GM12878 (cell line): Measurements from ENCODE around the gene SLC16A10. TPM values are rescaled to one million over a fixed set of nuclear protein-coding genes. Genes with fewer than 3 reads are reported as not detected.

Experiments
- BMI1 ChIP-seq: fragments of 450-650 bp; IDR thresholded peaks from 2 replicates; pipeline ENCODE4 v1.6.1; 2016; ENCODE audit warnings: mild to moderate bottlenecking, moderate library complexity, borderline replicate concordance
- CREM ChIP-seq: IDR thresholded peaks from 2 replicates; pipeline ENCODE4 v1.6.1; 2014; ENCODE audit warnings: antibody characterized with exemption, low read depth
- IKZF1 ChIP-seq: fragments of 450-650 bp; conservative IDR thresholded peaks from 2 replicates; pipeline ENCODE4 v1.6.1; 2017; ENCODE audit warnings: antibody characterized with exemption, mild to moderate bottlenecking
- KLF5 ChIP-seq: fragments of 450-650 bp; IDR thresholded peaks from 2 replicates; pipeline ENCODE4 v1.6.1; 2014; ENCODE audit warnings: mild to moderate bottlenecking; ENCODE audit not compliant: partially characterized antibody
- NFYA ChIP-seq: IDR thresholded peaks from 2 replicates; pipeline ENCODE4 v1.6.1; 2011; ENCODE audit warnings: low read depth, mild to moderate bottlenecking, low read length, improper control_type of control experiment, borderline replicate concordance
- polyA plus RNA-seq, 11 experiments: library from polyadenylated mRNA; depleted of rRNA in 4 of 11; unstranded in 6 of 11; stranded (reverse) in 5 of 11; fragments of >200 nt; fragmentation: Nextera tagmentation in 4 of 11; fragmentation: Illumina TruSeq in 1 of 11; extraction: Ambion mirVana in 4 of 11; extraction: Trizol in 1 of 11; gene quantifications; 1 replicate in 1 of 11; 2 replicates in 10 of 11; pipeline versions ENCODE4 v1.2.1 to v1.2.3, GENCODE V29; 2011 to 2016; ENCODE audit warnings: inconsistent platforms in 2 of 11, missing spikeins in 2 of 11, low read depth in 1 of 11
- total RNA-seq, 4 experiments: library from RNA; depleted of rRNA in 3 of 4; stranded (reverse); fragments of >200 nt in 3 of 4; fragmentation: Illumina TruSeq in 1 of 4; extraction: Trizol in 1 of 4; gene quantifications; 2 replicates each; pipeline versions ENCODE4 v1.2.1 to v1.2.3, GENCODE V29; 2013 to 2021
- TF ChIP-seq, protein P1 (sequence below): fragments of 450-650 bp; IDR thresholded peaks from 2 replicates; pipeline ENCODE4 v1.6.1; 2017; ENCODE audit warnings: low read depth, mild to moderate bottlenecking, moderate library complexity
- TF ChIP-seq, protein P2 (sequence below): IDR thresholded peaks from 2 replicates; pipeline ENCODE4 v1.6.1; 2012; ENCODE audit warnings: improper control_type of control experiment, low read depth, low read length; ENCODE audit not compliant: insufficient replicate concordance
- TF ChIP-seq, protein P3 (sequence below): fragments of 450-650 bp; conservative IDR thresholded peaks from 2 replicates; pipeline ENCODE4 v1.6.1; 2017; ENCODE audit warnings: mild to moderate bottlenecking, moderate library complexity

The SLC16A10 gene
- total and polyA plus RNA-seq, 10 of the 15 experiments (the other 5 are each of a cell fraction or from before 2014, with no cell fraction given) = 2.3 to 19.0 (median 8.0) TPM

DNA sequence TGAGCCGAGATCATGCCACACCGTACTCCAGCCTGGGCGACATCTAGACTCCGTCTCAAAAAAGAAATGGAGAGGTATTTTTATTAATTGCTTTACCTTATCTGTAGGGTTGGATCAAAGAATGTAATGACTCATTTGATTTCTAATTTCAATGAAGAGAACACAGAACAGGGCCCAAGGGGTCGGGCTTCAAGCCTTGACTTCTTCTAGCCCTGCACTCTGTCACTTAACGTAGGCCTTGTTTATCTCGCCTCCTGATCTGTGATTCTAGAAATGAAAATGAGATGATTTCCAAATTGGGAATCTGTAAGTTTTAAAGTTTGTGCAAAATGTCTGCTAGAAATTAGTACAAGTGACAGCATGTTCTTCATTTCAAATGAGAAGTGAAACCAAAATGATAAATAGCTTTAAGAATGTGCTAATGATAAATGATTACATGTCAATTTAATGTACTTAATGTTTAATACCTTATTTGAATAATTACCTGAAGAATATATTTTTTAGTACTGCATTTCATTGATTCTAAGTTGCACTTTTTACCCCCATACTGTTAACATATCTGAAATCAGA is 180.5 kb downstream of the SLC16A10 start (continued):
- TF ChIP-seq, protein P1, sequence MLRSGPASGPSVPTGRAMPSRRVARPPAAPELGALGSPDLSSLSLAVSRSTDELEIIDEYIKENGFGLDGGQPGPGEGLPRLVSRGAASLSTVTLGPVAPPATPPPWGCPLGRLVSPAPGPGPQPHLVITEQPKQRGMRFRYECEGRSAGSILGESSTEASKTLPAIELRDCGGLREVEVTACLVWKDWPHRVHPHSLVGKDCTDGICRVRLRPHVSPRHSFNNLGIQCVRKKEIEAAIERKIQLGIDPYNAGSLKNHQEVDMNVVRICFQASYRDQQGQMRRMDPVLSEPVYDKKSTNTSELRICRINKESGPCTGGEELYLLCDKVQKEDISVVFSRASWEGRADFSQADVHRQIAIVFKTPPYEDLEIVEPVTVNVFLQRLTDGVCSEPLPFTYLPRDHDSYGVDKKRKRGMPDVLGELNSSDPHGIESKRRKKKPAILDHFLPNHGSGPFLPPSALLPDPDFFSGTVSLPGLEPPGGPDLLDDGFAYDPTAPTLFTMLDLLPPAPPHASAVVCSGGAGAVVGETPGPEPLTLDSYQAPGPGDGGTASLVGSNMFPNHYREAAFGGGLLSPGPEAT = peak; percentile 18; the same call in 1 of the 2 replicates
- TF ChIP-seq CREM (no peak), BMI1 (no peak), IKZF1 (0 out of 2 replicates have a peak, but pooled peaks have one; percentile 25), NFYA (no peak), KLF5 (no peak)
- TF ChIP-seq, protein P2, sequence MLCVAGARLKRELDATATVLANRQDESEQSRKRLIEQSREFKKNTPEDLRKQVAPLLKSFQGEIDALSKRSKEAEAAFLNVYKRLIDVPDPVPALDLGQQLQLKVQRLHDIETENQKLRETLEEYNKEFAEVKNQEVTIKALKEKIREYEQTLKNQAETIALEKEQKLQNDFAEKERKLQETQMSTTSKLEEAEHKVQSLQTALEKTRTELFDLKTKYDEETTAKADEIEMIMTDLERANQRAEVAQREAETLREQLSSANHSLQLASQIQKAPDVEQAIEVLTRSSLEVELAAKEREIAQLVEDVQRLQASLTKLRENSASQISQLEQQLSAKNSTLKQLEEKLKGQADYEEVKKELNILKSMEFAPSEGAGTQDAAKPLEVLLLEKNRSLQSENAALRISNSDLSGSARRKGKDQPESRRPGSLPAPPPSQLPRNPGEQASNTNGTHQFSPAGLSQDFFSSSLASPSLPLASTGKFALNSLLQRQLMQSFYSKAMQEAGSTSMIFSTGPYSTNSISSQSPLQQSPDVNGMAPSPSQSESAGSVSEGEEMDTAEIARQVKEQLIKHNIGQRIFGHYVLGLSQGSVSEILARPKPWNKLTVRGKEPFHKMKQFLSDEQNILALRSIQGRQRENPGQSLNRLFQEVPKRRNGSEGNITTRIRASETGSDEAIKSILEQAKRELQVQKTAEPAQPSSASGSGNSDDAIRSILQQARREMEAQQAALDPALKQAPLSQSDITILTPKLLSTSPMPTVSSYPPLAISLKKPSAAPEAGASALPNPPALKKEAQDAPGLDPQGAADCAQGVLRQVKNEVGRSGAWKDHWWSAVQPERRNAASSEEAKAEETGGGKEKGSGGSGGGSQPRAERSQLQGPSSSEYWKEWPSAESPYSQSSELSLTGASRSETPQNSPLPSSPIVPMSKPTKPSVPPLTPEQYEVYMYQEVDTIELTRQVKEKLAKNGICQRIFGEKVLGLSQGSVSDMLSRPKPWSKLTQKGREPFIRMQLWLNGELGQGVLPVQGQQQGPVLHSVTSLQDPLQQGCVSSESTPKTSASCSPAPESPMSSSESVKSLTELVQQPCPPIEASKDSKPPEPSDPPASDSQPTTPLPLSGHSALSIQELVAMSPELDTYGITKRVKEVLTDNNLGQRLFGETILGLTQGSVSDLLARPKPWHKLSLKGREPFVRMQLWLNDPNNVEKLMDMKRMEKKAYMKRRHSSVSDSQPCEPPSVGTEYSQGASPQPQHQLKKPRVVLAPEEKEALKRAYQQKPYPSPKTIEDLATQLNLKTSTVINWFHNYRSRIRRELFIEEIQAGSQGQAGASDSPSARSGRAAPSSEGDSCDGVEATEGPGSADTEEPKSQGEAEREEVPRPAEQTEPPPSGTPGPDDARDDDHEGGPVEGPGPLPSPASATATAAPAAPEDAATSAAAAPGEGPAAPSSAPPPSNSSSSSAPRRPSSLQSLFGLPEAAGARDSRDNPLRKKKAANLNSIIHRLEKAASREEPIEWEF = no peak
- TF ChIP-seq, protein P3, sequence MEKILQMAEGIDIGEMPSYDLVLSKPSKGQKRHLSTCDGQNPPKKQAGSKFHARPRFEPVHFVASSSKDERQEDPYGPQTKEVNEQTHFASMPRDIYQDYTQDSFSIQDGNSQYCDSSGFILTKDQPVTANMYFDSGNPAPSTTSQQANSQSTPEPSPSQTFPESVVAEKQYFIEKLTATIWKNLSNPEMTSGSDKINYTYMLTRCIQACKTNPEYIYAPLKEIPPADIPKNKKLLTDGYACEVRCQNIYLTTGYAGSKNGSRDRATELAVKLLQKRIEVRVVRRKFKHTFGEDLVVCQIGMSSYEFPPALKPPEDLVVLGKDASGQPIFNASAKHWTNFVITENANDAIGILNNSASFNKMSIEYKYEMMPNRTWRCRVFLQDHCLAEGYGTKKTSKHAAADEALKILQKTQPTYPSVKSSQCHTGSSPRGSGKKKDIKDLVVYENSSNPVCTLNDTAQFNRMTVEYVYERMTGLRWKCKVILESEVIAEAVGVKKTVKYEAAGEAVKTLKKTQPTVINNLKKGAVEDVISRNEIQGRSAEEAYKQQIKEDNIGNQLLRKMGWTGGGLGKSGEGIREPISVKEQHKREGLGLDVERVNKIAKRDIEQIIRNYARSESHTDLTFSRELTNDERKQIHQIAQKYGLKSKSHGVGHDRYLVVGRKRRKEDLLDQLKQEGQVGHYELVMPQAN = no peak
